ENCODE results near the gene SLC25A51.

- no peak for TF ChIP-seq MAX (IDR thresholded peaks at IDR 0.05)
- no peak for TF ChIP-seq TEAD4 (IDR thresholded peaks at IDR 0.05)
- TF ChIP-seq CREB1 (IDR thresholded peaks at IDR 0.05; ENCODE audit: low read depth), result no peak
- no peak for TF ChIP-seq TAF1 (IDR thresholded peaks at IDR 0.05; ENCODE audit: low read depth)
- no peak for TF ChIP-seq REST (IDR thresholded peaks at IDR 0.05; ENCODE audit: low read depth)
- TF ChIP-seq EGR1 (IDR thresholded peaks at IDR 0.05), result no peak
- TF ChIP-seq NFIC (IDR thresholded peaks at IDR 0.05), result no peak
- no peak for TF ChIP-seq EP300 (IDR thresholded peaks at IDR 0.05; ENCODE audit: borderline replicate concordance)
- no peak for TF ChIP-seq YY1 (IDR thresholded peaks at IDR 0.05; ENCODE audit: low read depth)
- TF ChIP-seq FOXM1 (IDR thresholded peaks at IDR 0.05; ENCODE audit: borderline replicate concordance, low read depth), result no peak
- no peak for TF ChIP-seq ZBTB7A (IDR thresholded peaks at IDR 0.05; ENCODE audit: low read depth)
- no peak for TF ChIP-seq CEBPB (IDR thresholded peaks at IDR 0.05)
These were observed 15.5 kb upstream of the SLC25A51 start for GRCh38 chr9:37919246-37919955.
